PC-3 (cell line): ENCODE measurements around the gene SDK1.

Experiments used
- CTCF ChIP-seq: fragments of 300-600 bp; sonication (generic); conservative IDR thresholded peaks from 2 replicates; pipeline ENCODE4 v1.5.1; 2017; ENCODE audit warnings: antibody characterized with exemption, low read depth, mild to moderate bottlenecking, low read length
- EZH2 ChIP-seq: fragments of 300-600 bp; sonication (generic); IDR thresholded peaks from one replicate; pipeline ENCODE4 v1.6.1; 2017; ENCODE audit warnings: antibody characterized with exemption, mild to moderate bottlenecking, low read length; ENCODE audit not compliant: unreplicated experiment

DNA sequence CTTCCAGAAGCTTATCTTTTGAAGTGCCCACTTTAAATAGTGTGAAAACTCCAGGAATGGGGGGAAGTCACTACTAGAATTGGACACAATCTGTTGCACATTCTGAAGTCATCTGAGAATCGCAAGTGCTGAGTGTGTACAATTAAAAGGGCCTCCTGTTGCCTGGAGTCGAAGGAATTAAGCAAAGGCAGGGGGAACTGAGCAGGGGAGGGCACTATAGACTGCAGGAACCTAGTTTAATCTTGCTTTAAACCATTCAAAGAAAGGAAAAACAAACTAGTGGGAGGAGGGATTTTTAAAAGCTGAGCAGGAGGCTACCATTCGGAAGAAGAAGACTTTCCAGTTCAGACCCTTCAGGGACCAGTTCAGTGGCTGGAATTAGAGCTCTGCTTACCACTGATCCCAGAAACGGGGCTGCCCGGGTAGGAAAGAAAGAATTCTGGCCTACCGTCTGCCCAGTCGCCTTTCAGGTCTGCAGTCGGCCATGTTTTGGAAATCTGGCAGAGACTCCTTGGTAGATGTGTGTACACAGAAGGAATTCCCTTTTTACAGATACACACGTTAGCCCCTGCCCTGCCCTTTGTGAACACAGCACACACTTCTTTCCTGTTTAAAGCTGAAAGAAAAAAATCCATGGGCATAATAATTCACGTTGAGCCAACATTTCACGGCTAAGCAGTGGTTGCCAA is 770.5 kb downstream of the SDK1 start:
- TF ChIP-seq EZH2 (no peak), CTCF (no peak)
